Activated CD8-positive, alpha-beta memory T cell treated with anti-CD3 and anti-CD28 coated beads, Interleukin-2, amount 10 ng/mL, durations not matched to agents 7 days and 5 days (primary cell): Measurements from ENCODE around the gene HBG2. TPM values are rescaled to one million over a fixed set of nuclear protein-coding genes. Genes with fewer than 3 reads are reported as not detected.

Experiments used
- ATAC-seq: fragments of 150-1000 bp; cut with Tn5 transposase; one replicate; pipeline ENCODE4 v1.10.0; 2021; ENCODE audit warnings: moderate library complexity
- CTCF ChIA-PET: fragments of 350-600 bp; sonication (Branson Sonifier 250); formaldehyde crosslinking; loops from one replicate; lab custom pipeline; 2021; ENCODE audit warnings: antibody characterized with exemption; lab: Charles Lee
- DNase-seq: peaks from one replicate; pipeline ENCODE4 v3.0.0-alpha.2; 2020
- H3K27ac Mint-ChIP-seq: one replicate; pipeline ENCODE4 v1.8.0; 2021; ENCODE audit warnings: mild to moderate bottlenecking, mixed read lengths
- H3K27me3 Mint-ChIP-seq: one replicate; pipeline ENCODE4 v1.8.0; 2021; ENCODE audit warnings: mixed read lengths
- H3K36me3 Mint-ChIP-seq: one replicate; pipeline ENCODE4 v1.8.0; 2021; ENCODE audit warnings: mild to moderate bottlenecking, mixed read lengths
- H3K4me1 Mint-ChIP-seq: one replicate; pipeline ENCODE4 v1.8.0; 2021; ENCODE audit warnings: mixed read lengths
- H3K4me3 Mint-ChIP-seq: one replicate; pipeline ENCODE4 v1.8.0; 2021; ENCODE audit warnings: mild to moderate bottlenecking, moderate library complexity, mixed read lengths
- H3K9me3 Mint-ChIP-seq: one replicate; pipeline ENCODE4 v1.8.0; 2022; ENCODE audit warnings: low read depth, mixed read lengths
- total RNA-seq, 2 experiments: library from RNA; stranded (reverse); gene quantifications; one replicate each; pipeline ENCODE4 v1.2.3, GENCODE V29; 2021

Gene HBG2
- total RNA-seq, 2 experiments from 2014 or later, result not detected

DNA sequence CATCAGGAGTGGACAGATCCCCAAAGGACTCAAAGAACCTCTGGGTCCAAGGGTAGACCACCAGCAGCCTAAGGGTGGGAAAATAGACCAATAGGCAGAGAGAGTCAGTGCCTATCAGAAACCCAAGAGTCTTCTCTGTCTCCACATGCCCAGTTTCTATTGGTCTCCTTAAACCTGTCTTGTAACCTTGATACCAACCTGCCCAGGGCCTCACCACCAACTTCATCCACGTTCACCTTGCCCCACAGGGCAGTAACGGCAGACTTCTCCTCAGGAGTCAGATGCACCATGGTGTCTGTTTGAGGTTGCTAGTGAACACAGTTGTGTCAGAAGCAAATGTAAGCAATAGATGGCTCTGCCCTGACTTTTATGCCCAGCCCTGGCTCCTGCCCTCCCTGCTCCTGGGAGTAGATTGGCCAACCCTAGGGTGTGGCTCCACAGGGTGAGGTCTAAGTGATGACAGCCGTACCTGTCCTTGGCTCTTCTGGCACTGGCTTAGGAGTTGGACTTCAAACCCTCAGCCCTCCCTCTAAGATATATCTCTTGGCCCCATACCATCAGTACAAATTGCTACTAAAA is 27.8 kb downstream of the HBG2 start, which contains the start of gene HBB:
Gene HBB (minus strand): TSS at position 340 of the 579 bp plus-strand sequence. CDS start 50 bp downstream, at position 290.
- Mint-ChIP-seq H3K9me3 (no peaks in the 10 kb centered on the region), H3K4me1 (no peaks in the 10 kb centered on the region), H3K4me3 (no peak within 1 kb of the TSS), H3K36me3 (no peaks in the 10 kb centered on the region), H3K27ac (no peak within 1 kb of the TSS), H3K27me3 (no peaks in the 10 kb centered on the region)
- CTCF ChIA-PET, result no interaction called here
- ATAC-seq, result no peak
- DNase-seq, result no peak

DNA sequence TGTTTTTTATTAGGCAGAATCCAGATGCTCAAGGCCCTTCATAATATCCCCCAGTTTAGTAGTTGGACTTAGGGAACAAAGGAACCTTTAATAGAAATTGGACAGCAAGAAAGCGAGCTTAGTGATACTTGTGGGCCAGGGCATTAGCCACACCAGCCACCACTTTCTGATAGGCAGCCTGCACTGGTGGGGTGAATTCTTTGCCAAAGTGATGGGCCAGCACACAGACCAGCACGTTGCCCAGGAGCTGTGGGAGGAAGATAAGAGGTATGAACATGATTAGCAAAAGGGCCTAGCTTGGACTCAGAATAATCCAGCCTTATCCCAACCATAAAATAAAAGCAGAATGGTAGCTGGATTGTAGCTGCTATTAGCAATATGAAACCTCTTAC is 29.1 kb downstream of the HBG2 start:
- CTCF ChIA-PET, result no interaction called here
- Mint-ChIP-seq H3K27me3 (no peaks in the 10 kb centered on the region), H3K4me1 (no peaks in the 10 kb centered on the region), H3K36me3 (no peaks in the 10 kb centered on the region), H3K9me3 (no peaks in the 10 kb centered on the region), H3K27ac (no peak overlapping the region), H3K4me3 (no peak overlapping the region)
- ATAC-seq (no peak), DNase-seq (no peak)

DNA sequence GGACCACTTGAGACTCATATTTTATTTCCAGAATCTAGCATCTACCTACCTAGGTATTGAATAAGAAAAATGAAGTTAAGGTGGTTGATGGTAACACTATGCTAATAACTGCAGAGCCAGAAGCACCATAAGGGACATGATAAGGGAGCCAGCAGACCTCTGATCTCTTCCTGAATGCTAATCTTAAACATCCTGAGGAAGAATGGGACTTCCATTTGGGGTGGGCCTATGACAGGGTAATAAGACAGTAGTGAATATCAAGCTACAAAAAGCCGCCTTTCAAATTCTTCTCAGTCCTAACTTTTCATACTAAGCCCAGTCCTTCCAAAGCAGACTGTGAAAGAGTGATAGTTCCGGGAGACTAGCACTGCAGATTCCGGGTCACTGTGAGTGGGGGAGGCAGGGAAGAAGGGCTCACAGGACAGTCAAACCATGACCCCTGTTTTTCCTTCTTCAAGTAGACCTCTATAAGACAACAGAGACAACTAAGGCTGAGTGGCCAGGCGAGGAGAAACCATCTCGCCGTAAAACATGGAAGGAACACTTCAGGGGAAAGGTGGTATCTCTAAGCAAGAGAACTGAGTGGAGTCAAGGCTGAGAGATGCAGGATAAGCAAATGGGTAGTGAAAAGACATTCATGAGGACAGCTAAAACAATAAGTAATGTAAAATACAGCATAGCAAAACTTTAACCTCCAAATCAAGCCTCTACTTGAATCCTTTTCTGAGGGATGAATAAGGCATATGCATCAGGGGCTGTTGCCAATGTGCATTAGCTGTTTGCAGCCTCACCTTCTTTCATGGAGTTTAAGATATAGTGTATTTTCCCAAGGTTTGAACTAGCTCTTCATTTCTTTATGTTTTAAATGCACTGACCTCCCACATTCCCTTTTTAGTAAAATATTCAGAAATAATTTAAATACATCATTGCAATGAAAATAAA is 29.8 kb downstream of the HBG2 start:
- H3K9me3 Mint-ChIP-seq, result no peaks in the 10 kb centered on the region
- no peaks in the 10 kb centered on the region for H3K4me1 Mint-ChIP-seq
- no peaks in the 10 kb centered on the region for H3K36me3 Mint-ChIP-seq
- no peak overlapping the region for H3K27ac Mint-ChIP-seq
- DNase-seq (no peak), ATAC-seq (no peak)
- no peak overlapping the region for H3K4me3 Mint-ChIP-seq
- CTCF ChIA-PET, result no interaction called here
- no peaks in the 10 kb centered on the region for H3K27me3 Mint-ChIP-seq

- DNase-seq (no peak), ATAC-seq (no peak)
- CTCF ChIA-PET, result no interaction called here
- H3K36me3 Mint-ChIP-seq, result no peaks in the 10 kb centered on the region
- no peak overlapping the region for H3K4me3 Mint-ChIP-seq
- no peaks in the 10 kb centered on the region for H3K4me1 Mint-ChIP-seq
- H3K27me3 Mint-ChIP-seq, result no peaks in the 10 kb centered on the region
- H3K9me3 Mint-ChIP-seq, result no peaks in the 10 kb centered on the region
- no peak overlapping the region for H3K27ac Mint-ChIP-seq
Observed at GRCh38 chr11:5223686-5224085, 30.9 kb downstream of the HBG2 start.

DNA sequence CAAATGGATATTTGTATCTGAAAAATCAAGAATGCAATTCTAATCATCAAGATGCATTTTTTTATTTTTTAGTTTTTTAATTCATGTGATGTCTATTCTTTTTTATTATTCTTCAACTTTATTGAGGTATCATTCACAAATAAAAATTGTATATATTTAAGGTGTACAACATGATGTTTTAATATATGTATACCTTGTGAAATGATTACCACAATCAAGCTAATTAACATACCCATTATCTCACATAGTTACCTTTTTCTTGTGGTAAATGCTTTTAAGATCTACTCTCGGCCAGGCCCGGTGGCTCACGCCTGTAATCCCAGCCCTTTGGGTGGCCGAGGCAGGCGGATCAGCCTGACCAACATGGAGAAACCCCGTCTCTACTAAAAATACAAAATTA is 31.4 kb downstream of the HBG2 start:
- no peaks in the 10 kb centered on the region for H3K4me1 Mint-ChIP-seq

GRCh38 chr11:5210376-5210885 is 44.1 kb downstream of the HBG2 start:
- DNase-seq (no peak), ATAC-seq (no peak)
- H3K4me3 Mint-ChIP-seq, result no peak overlapping the region
- no peaks in the 10 kb centered on the region for H3K36me3 Mint-ChIP-seq
- CTCF ChIA-PET, result no interaction called here
- no peaks in the 10 kb centered on the region for H3K9me3 Mint-ChIP-seq
- no peak overlapping the region for H3K27ac Mint-ChIP-seq
- no peaks in the 10 kb centered on the region for H3K4me1 Mint-ChIP-seq
- no peaks in the 10 kb centered on the region for H3K27me3 Mint-ChIP-seq

More for the DNA sequence above, 31.4 kb downstream of the HBG2 start:
- ATAC-seq, result no peak
- Mint-ChIP-seq H3K36me3 (no peaks in the 10 kb centered on the region), H3K27ac (no peak overlapping the region), H3K4me3 (no peak overlapping the region), H3K9me3 (no peaks in the 10 kb centered on the region), H3K27me3 (no peaks in the 10 kb centered on the region)
- DNase-seq, result no peak
- CTCF ChIA-PET, result no interaction called here

DNA sequence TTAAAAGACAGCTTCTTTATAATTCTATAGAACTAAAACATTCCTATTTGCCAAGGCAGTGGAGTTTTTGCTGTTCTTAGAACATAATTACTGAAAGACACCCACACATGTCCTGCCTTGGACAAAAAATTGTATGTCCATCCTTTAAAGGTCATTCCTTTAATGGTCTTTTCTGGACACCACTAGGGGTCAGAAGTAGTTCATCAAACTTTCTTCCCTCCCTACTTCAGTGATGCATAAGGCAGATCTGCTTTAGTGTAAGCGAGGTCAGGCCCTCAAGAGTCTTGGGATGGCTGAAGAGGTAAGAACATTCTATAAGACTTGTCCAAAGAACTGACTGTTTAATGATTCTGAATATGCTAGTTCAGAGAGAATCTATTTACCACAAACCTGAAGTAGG is 49.8 kb downstream of the HBG2 start:
- Mint-ChIP-seq H3K9me3 (no peaks in the 10 kb centered on the region), H3K4me3 (no peak overlapping the region), H3K27ac (no peak overlapping the region), H3K27me3 (no peaks in the 10 kb centered on the region), H3K36me3 (no peaks in the 10 kb centered on the region), H3K4me1 (no peaks in the 10 kb centered on the region)
- no peak for ATAC-seq
- DNase-seq, result no peak
- CTCF ChIA-PET, result no interaction called here

DNA sequence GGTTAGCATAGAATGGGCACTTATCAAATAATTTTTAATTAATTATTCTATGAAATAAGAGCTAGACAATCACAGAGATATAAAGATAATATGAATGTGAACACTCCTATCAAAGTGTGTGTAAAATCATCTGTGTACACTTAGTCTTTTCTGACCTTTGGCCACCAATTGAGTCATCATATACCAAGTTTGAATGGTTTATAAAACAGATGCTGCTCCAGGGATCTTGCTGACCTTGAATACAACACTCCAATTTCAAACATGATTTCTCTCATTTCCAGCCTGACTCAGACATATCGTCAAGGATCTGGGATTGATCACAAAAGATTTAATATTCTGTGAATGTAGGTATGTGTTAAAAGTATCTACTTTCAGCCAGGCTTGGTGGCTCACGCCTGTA is 51.2 kb downstream of the HBG2 start:
- Mint-ChIP-seq H3K4me1 (no peaks in the 10 kb centered on the region), H3K27me3 (no peaks in the 10 kb centered on the region), H3K27ac (no peak overlapping the region), H3K4me3 (no peak overlapping the region), H3K9me3 (no peaks in the 10 kb centered on the region), H3K36me3 (no peaks in the 10 kb centered on the region)
- no peak for DNase-seq
- CTCF ChIA-PET, result no interaction called here
- no peak for ATAC-seq

Other genes with a start within 250 kb of the HBG2 start
- not detected for gene OR52J3, start 208.3 kb downstream of the HBG2 start, total RNA-seq
- not detected for gene OR52E2, start 195.2 kb downstream of the HBG2 start, total RNA-seq
- not detected for gene OR52E1, start 185.2 kb downstream of the HBG2 start, total RNA-seq
- not detected for gene OR52A5, start 116.4 kb downstream of the HBG2 start, total RNA-seq
- not detected for gene OR52A1, start 100.0 kb downstream of the HBG2 start, total RNA-seq
- not detected for gene OR51V1, start 54.1 kb downstream of the HBG2 start, total RNA-seq
- gene HBB, start 27.7 kb downstream of the HBG2 start, total RNA-seq, result not detected
- not detected for gene HBD, start 20.3 kb downstream of the HBG2 start, total RNA-seq
- not detected for gene HBG1, start 4.9 kb downstream of the HBG2 start, total RNA-seq
- gene HBE1, start 15.2 kb upstream of the HBG2 start, total RNA-seq, result not detected
- gene OR51B4, start 47.2 kb upstream of the HBG2 start, total RNA-seq, result not detected
- gene OR51B2, start 69.5 kb upstream of the HBG2 start, total RNA-seq, result not detected
- gene OR51B5, start 88.7 kb upstream of the HBG2 start, total RNA-seq, result under 1 TPM in 1 of 2 experiments, not detected in 1; 0.47 TPM
- not detected for gene OR51B6, start 96.7 kb upstream of the HBG2 start, total RNA-seq
- gene OR51M1, start 129.0 kb upstream of the HBG2 start, total RNA-seq, result not detected
- not detected for gene OR51Q1, start 167.3 kb upstream of the HBG2 start, total RNA-seq
- not detected for gene OR51I1, start 186.7 kb upstream of the HBG2 start, total RNA-seq
- not detected for gene OR51I2, start 194.5 kb upstream of the HBG2 start, total RNA-seq
- not detected for gene OR52D1, start 233.9 kb upstream of the HBG2 start, total RNA-seq